ENCODE results near the gene CASP14.
"Not testable (repeated sequence)": the region's sequence is repeated elsewhere in the genome, so short reads cannot be mapped to it uniquely, and the experiment has no call there.

- TF ChIP-seq CTCF, POLR2A (IDR thresholded peaks at IDR 0.05): not testable (repeated sequence)
Observed at GRCh38 chr19:15080002-15080401, 30.7 kb downstream of the CASP14 start.

Measured in lower leg skin (tissue), 3 donors.